Epithelial cell of proximal tubule (primary cell): ENCODE measurements around the gene MAD1L1. TPM values are rescaled to one million over a fixed set of nuclear protein-coding genes. Genes with fewer than 3 reads are reported as not detected.

Source experiments
- DNase-seq: peaks from one replicate; pipeline ENCODE4 v3.0.0-alpha.2; 2011; ENCODE audit warnings: low read depth
- H3K4me3 ChIP-seq: 2 replicates; pipeline ENCODE4 v1.5.1; 2011; ENCODE audit warnings: low read depth, mild to moderate bottlenecking, low read length
- CTCF ChIP-seq: conservative IDR thresholded peaks from 2 replicates; pipeline ENCODE4 v1.5.1; 2012; ENCODE audit warnings: low read depth, mild to moderate bottlenecking, low read length
- total RNA-seq: library from RNA; depleted of rRNA; stranded (reverse); fragments of >200 nt; gene quantifications from 2 replicates; pipeline ENCODE4 v1.2.3, GENCODE V29; 2015

The MAD1L1 gene
- total RNA-seq, 1 donor from 2014 or later: 83.4 TPM

DNA sequence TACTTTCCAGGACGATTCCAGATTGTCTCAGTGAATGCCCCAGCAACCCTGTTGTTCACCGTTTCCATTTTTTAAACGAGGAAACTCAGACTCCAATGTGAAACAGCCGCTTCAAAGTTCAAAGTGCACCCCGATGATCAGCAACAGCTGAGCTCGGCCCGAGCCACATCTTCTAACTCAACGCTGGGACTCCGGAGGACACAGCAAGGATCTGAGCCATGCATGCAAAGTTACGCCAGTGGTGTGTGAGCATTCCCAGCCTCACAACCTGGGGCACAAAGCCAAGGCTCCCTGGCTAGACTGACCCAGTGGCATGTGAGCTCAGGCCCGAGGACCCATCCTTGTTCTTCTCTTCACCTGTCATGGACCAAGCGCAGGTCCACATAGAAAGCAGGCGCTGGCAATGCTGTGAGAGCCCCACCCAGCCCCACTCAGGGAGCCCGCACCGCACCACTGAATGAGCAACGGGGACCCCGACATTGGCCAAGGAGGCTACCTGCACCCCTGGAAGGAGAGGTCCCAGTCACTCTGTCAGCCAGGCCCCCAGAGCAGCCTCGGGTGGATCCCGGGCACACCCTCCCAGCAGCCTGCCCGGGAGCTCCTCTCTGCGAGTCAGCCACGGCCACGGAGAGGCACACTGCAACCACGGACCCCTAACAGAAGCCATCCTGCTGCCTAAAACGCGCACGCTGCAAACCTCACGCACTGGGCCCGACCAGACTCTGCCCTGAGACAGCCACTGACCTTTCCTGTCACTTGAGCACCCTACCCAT is 82.9 kb downstream of the MAD1L1 start:
- TF ChIP-seq CTCF: no peak
- DNase-seq: no peak
- no peak overlapping the region for H3K4me3 ChIP-seq

DNA sequence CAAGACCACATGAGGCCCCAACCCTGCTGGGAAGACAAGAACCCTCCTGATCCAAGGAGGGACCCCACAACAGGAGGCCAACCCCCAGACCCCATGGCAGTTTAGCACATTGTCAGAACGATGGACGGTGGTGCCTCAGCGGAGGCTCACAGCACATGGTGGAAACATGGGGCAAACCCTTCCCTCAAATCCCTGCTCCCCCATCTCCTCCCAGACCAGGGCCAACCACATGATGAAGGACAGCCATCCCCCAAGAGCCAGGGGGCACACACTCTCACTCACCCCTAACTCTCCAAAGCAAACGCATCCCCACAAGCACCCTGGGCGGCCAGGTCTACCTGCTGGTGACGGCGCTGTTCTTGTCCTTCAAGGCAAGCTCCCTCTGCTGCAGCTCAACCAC is 83.9 kb downstream of the MAD1L1 start:
- no peak for TF ChIP-seq CTCF
- H3K4me3 ChIP-seq: no peak overlapping the region
- DNase-seq: no peak

DNA sequence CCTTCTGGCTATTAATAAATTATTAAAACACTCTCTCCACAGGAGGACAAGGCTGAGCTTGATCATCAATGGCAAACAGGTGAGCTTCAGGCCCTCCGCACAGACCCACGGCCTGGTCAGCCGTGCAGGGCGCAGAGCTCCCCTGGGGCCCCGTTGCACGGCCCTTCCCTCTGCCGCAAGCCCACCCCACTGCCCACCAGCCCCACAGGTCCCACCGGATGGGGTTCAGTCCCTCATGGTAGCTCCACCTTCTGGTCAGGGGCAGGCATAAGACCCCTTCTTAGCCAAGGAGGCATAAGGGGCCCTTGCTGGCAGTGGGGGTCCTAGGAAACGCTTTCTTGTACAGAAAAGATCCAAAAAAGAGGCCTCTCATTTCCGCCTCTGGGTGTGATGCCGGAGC is 84.6 kb downstream of the MAD1L1 start:
- TF ChIP-seq CTCF: peak; percentile 37
- no peak overlapping the region for H3K4me3 ChIP-seq

DNA sequence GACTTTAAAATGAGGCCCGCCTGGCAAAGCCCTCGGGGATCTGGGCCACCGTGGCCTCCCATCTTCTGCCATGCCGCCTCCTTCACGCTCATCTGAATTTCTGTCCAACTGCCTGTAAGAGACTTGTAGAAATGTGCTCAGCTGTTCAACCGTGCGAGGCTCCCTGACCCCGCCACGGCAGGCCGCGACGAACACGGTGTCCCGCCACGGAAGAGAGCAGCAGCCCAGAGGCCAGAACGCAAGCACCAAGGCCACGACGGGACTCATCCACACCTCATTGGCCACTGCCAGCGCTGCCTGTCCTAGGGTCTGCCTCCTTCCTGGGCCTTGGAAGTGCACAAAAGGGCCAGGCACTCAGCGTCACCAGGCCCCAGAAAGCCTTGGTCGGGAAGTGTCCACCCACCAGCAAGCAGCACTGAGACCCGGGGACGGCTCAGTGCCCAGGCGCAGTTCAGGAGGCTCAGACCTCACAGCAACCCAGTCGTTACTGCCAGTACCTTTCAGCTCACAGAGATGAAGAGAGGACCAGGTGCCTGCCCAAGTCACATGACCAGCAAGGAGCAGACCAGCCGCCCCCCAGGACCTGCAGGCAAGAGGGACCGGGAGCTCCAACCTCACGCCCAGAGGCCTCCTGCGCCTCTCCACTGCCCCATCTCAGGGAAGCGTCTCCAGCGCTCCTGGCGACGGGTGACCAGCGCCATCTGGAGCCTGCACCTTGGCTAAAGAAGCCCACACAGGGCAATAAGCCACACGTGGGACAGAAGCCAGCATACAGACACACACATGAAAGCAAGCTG is 85.9 kb downstream of the MAD1L1 start:
- no peak for TF ChIP-seq CTCF
- DNase-seq: no peak
- H3K4me3 ChIP-seq: no peak overlapping the region

More for the DNA sequence above, 84.6 kb downstream of the MAD1L1 start:
- DNase-seq: no peak

DNA sequence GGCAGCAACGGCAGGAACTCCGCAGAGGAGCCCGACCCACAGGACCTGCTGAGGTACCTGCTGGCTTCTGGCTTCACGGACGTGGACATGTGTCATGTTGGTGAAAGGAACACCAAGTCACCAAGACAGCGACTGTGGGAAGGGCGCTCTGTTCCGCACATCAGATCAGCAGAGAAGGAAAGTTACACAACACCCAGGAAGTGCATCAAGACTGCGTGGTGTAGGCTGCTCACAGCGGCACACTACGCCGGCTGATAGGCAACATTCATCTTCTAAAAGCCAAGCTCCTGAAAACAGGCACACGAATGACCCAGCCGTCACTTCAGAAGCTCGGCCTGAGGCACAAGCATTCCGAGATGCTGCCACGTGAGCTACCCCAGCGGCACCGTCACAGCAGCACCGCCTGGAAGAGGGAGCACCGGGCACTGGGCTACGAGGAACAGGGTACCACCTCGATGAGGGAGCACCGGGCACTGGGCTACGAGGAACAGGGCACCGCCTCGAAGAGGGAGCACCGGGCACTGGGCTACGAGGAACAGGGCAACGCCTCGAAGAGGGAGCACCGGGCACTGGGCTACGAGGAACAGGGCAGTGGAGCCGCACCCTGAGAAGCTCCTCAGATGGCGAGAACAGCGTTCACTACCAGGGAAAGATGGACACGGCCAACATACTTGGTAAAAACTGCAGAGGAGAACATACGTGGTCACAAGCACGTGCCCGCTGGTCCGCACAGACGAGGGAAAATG is 86.7 kb downstream of the MAD1L1 start:
- no peak for TF ChIP-seq CTCF
- DNase-seq: no peak
- H3K4me3 ChIP-seq: no peak overlapping the region

- DNase-seq: no peak
- no peak overlapping the region for H3K4me3 ChIP-seq
- TF ChIP-seq CTCF: no peak
These were observed 87.8 kb downstream of the MAD1L1 start for GRCh38 chr7:2144926-2145325.
